Mesothelial cell of epicardium (in vitro differentiated cells): Measurements from ENCODE around the gene LPAR5. TPM values are rescaled to one million over a fixed set of nuclear protein-coding genes. Genes with fewer than 3 reads are reported as not detected.

Source experiments
- DNase-seq, 2 experiments: peaks; one replicate each; pipeline ENCODE4 v3.0.0; 2021; ENCODE audit warnings: low spot score in 2 of 2; ENCODE audit not compliant: unreplicated experiment in 2 of 2
- H3K27ac Mint-ChIP-seq: 2 replicates; pipeline ENCODE4 v1.8.0; 2021; ENCODE audit warnings: mixed read lengths
- H3K27me3 Mint-ChIP-seq: 2 replicates; pipeline ENCODE4 v1.8.0; 2021; ENCODE audit warnings: low read depth, mixed read lengths
- H3K36me3 Mint-ChIP-seq: 2 replicates; pipeline ENCODE4 v1.8.0; 2021; ENCODE audit warnings: mixed read lengths
- H3K4me1 Mint-ChIP-seq: 2 replicates; pipeline ENCODE4 v1.8.0; 2021; ENCODE audit warnings: mixed read lengths
- H3K4me3 Mint-ChIP-seq: 2 replicates; pipeline ENCODE4 v1.8.0; 2021; ENCODE audit warnings: mild to moderate bottlenecking, moderate library complexity, mixed read lengths
- H3K9me3 Mint-ChIP-seq: 2 replicates; pipeline ENCODE4 v1.8.0; 2021; ENCODE audit warnings: mixed read lengths
- total RNA-seq: library from RNA; stranded (reverse); gene quantifications from 3 replicates; pipeline ENCODE4 v1.2.1, GENCODE V29; 2021
- TF ChIP-seq, protein P1 (sequence below): fragments of 200-600 bp; sonication (generic); IDR thresholded peaks from one replicate; pipeline ENCODE4 v1.5.0; 2021; ENCODE audit warnings: antibody characterized with exemption; ENCODE audit not compliant: unreplicated experiment

LPAR5 gene
- total RNA-seq, 1 donor from 2014 or later: 1.3 TPM

- no peak overlapping the region for H3K27ac Mint-ChIP-seq
- peaks cover 15% of the 10 kb centered on the region for H3K4me1 Mint-ChIP-seq
- no peak for DNase-seq
- no peaks in the 10 kb centered on the region for H3K9me3 Mint-ChIP-seq
- H3K4me3 Mint-ChIP-seq: no peak overlapping the region
- H3K27me3 Mint-ChIP-seq: no peaks in the 10 kb centered on the region
- TF ChIP-seq, protein P1, sequence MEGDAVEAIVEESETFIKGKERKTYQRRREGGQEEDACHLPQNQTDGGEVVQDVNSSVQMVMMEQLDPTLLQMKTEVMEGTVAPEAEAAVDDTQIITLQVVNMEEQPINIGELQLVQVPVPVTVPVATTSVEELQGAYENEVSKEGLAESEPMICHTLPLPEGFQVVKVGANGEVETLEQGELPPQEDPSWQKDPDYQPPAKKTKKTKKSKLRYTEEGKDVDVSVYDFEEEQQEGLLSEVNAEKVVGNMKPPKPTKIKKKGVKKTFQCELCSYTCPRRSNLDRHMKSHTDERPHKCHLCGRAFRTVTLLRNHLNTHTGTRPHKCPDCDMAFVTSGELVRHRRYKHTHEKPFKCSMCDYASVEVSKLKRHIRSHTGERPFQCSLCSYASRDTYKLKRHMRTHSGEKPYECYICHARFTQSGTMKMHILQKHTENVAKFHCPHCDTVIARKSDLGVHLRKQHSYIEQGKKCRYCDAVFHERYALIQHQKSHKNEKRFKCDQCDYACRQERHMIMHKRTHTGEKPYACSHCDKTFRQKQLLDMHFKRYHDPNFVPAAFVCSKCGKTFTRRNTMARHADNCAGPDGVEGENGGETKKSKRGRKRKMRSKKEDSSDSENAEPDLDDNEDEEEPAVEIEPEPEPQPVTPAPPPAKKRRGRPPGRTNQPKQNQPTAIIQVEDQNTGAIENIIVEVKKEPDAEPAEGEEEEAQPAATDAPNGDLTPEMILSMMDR: no peak
- peaks cover 23% of the 10 kb centered on the region for H3K36me3 Mint-ChIP-seq
Observed at GRCh38 chr12:6666211-6666610, 30.5 kb upstream of the LPAR5 start.

DNA sequence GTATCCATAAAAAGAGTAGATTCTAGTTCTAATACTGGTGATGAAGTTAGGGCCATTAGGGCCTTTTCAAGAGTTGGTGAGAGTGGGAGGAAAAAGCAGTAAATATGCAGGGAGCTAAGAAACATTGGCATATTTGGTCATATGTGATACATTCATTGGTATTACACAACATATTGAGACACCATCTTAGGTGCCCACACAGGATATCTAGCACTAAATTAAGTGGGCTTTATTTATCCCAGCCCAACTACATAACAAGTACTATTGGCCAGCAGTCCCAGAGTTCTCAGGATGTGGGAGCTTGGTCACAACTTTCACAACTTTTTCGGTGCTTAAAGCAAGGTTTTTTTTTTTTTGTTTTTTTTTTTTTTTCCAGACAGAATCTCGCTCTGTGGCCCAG is 29.1 kb upstream of the LPAR5 start:
- Mint-ChIP-seq H3K9me3 (no peaks in the 10 kb centered on the region), H3K27ac (no peak overlapping the region), H3K27me3 (no peaks in the 10 kb centered on the region), H3K36me3 (peaks cover 17% of the 10 kb centered on the region), H3K4me1 (peaks cover 15% of the 10 kb centered on the region), H3K4me3 (no peak overlapping the region)
- TF ChIP-seq, protein P1: no peak
- DNase-seq: no peak

- Mint-ChIP-seq H3K36me3 (peaks cover 20% of the 10 kb centered on the region), H3K9me3 (no peaks in the 10 kb centered on the region), H3K4me3 (peak within 1 kb of the TSS; percentile 96), H3K4me1 (peaks cover 15% of the 10 kb centered on the region), H3K27ac (peak within 1 kb of the TSS; percentile 97), H3K27me3 (no peaks in the 10 kb centered on the region)
- TF ChIP-seq, protein P1: no peak
- peak; percentile 88 to 91 for DNase-seq
Observed at GRCh38 chr12:6662906-6663742, 27.4 kb upstream of the LPAR5 start, which contains the start of gene ING4. ING4 (minus strand) TSS chr12:6663119; CDS start chr12:6663101, 18 bp downstream.

GRCh38 chr12:6662602-6662905 is 26.8 kb upstream of the LPAR5 start:
- DNase-seq: no peak
- H3K27me3 Mint-ChIP-seq: no peaks in the 10 kb centered on the region
- TF ChIP-seq, protein P1: no peak
- H3K36me3 Mint-ChIP-seq: peaks cover 16% of the 10 kb centered on the region
- H3K9me3 Mint-ChIP-seq: no peaks in the 10 kb centered on the region
- peak overlapping the region; percentile 97 for H3K27ac Mint-ChIP-seq
- peaks cover 15% of the 10 kb centered on the region for H3K4me1 Mint-ChIP-seq
- peak overlapping the region; percentile 96 for H3K4me3 Mint-ChIP-seq

GRCh38 chr12:6653987-6654386 is 18.2 kb upstream of the LPAR5 start:
- Mint-ChIP-seq H3K4me3 (no peak overlapping the region), H3K9me3 (no peaks in the 10 kb centered on the region), H3K27ac (no peak overlapping the region), H3K36me3 (peaks cover 40% of the 10 kb centered on the region), H3K4me1 (no peaks in the 10 kb centered on the region), H3K27me3 (no peaks in the 10 kb centered on the region)
- TF ChIP-seq, protein P1: no peak
- no peak for DNase-seq
